ENCODE measurements around the gene VSTM4.

DNA sequence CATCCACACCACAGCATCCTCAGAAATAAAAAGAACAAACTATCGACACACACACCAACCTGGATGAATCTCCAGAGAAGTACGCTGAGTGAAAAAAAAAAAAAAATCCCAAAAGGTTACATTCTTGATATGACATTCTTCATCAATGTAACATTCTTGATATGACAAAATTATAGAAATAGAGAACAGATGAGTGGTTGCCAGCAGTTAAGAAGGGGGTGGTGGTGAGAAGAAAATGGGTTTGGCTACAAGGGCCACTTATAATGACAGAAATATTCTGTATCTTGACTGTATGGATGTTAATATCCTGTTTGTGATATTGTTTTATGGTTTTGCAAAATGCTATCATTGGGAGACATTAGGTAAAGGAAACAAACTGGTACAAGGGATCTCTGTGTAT lies 36.9 kb downstream of the VSTM4 start:
- TF ChIP-seq, protein P1, sequence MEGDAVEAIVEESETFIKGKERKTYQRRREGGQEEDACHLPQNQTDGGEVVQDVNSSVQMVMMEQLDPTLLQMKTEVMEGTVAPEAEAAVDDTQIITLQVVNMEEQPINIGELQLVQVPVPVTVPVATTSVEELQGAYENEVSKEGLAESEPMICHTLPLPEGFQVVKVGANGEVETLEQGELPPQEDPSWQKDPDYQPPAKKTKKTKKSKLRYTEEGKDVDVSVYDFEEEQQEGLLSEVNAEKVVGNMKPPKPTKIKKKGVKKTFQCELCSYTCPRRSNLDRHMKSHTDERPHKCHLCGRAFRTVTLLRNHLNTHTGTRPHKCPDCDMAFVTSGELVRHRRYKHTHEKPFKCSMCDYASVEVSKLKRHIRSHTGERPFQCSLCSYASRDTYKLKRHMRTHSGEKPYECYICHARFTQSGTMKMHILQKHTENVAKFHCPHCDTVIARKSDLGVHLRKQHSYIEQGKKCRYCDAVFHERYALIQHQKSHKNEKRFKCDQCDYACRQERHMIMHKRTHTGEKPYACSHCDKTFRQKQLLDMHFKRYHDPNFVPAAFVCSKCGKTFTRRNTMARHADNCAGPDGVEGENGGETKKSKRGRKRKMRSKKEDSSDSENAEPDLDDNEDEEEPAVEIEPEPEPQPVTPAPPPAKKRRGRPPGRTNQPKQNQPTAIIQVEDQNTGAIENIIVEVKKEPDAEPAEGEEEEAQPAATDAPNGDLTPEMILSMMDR (IDR thresholded peaks at IDR 0.05; ENCODE audit: poor library complexity): no peak
- no peak for TF ChIP-seq EZH2 (IDR thresholded peaks at IDR 0.05; ENCODE audit: borderline replicate concordance)

All from hepatocyte (in vitro differentiated cells).